Osteocyte (in vitro differentiated cells): ENCODE results near the gene PRKAR1B. TPM values are rescaled to one million over a fixed set of nuclear protein-coding genes. Genes with fewer than 3 reads are reported as not detected.
"Not testable (repeated sequence)": the region's sequence is repeated elsewhere in the genome, so short reads cannot be mapped to it uniquely, and the experiment has no call there.

Experiments
- DNase-seq: peaks from one replicate; pipeline ENCODE4 v3.0.0; 2021; ENCODE audit warnings: mixed read lengths; ENCODE audit not compliant: unreplicated experiment; ENCODE audit errors: extremely low spot score
- H3K27ac Mint-ChIP-seq: one replicate; pipeline ENCODE4 v1.8.0; 2021; ENCODE audit warnings: mild to moderate bottlenecking, mixed read lengths; ENCODE audit not compliant: unreplicated experiment
- H3K27me3 Mint-ChIP-seq: one replicate; pipeline ENCODE4 v1.8.0; 2021; ENCODE audit warnings: mixed read lengths; ENCODE audit not compliant: unreplicated experiment
- H3K36me3 Mint-ChIP-seq: one replicate; pipeline ENCODE4 v1.8.0; 2021; ENCODE audit warnings: mixed read lengths; ENCODE audit not compliant: unreplicated experiment
- H3K4me1 Mint-ChIP-seq: one replicate; pipeline ENCODE4 v1.8.0; 2021; ENCODE audit warnings: mixed read lengths; ENCODE audit not compliant: unreplicated experiment
- H3K4me3 Mint-ChIP-seq: one replicate; pipeline ENCODE4 v1.8.0; 2021; ENCODE audit warnings: mild to moderate bottlenecking, moderate library complexity, mixed read lengths; ENCODE audit not compliant: unreplicated experiment
- H3K9me3 Mint-ChIP-seq: one replicate; pipeline ENCODE4 v1.8.0; 2021; ENCODE audit warnings: mixed read lengths; ENCODE audit not compliant: unreplicated experiment
- total RNA-seq: library from RNA; stranded (reverse); gene quantifications from 2 replicates; pipeline ENCODE4 v1.2.1, GENCODE V29; 2021
- TF ChIP-seq, protein P1 (sequence below): fragments of 200-600 bp; sonication (generic); IDR thresholded peaks from 2 replicates; pipeline ENCODE4 v1.5.0; 2021; ENCODE audit warnings: antibody characterized with exemption, mild to moderate bottlenecking, moderate library complexity

The PRKAR1B gene
- total RNA-seq, 1 donor from 2014 or later: 12.0 TPM

DNA sequence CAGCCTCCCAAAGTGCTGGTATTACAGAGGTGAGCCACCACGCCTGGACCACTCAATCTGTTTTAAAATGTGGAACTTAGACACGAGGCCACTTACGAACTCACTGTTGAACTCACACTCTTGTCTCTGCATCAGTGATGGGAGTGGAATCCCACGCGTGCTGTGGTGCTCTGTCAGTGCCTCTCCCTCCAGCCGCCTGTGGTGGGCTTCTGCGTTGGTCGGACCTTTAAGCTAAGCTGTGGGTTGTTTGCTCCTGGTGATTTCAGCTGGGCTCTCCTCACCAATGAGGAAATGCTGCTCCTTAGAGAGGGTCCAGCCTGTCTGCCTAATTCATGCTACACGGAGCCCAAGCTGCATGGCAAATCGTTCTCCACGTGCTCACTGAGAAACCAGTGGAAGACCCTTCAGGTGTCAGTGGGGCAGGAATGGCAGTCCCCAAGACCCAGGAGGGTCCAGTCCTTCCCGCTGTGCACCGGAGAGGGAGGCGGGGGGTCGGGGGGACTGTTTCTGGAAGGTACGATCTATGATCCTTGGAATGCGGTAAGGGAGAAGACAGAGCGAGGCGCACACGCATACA is 17.9 kb upstream of the PRKAR1B start:
- Mint-ChIP-seq H3K27me3 (no peaks in the 10 kb centered on the region), H3K27ac (no peak overlapping the region), H3K9me3 (no peaks in the 10 kb centered on the region), H3K4me1 (no peaks in the 10 kb centered on the region), H3K36me3 (peaks cover 11% of the 10 kb centered on the region), H3K4me3 (no peak overlapping the region)
- DNase-seq: no peak
- TF ChIP-seq, protein P1, sequence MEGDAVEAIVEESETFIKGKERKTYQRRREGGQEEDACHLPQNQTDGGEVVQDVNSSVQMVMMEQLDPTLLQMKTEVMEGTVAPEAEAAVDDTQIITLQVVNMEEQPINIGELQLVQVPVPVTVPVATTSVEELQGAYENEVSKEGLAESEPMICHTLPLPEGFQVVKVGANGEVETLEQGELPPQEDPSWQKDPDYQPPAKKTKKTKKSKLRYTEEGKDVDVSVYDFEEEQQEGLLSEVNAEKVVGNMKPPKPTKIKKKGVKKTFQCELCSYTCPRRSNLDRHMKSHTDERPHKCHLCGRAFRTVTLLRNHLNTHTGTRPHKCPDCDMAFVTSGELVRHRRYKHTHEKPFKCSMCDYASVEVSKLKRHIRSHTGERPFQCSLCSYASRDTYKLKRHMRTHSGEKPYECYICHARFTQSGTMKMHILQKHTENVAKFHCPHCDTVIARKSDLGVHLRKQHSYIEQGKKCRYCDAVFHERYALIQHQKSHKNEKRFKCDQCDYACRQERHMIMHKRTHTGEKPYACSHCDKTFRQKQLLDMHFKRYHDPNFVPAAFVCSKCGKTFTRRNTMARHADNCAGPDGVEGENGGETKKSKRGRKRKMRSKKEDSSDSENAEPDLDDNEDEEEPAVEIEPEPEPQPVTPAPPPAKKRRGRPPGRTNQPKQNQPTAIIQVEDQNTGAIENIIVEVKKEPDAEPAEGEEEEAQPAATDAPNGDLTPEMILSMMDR: no peak

DNA sequence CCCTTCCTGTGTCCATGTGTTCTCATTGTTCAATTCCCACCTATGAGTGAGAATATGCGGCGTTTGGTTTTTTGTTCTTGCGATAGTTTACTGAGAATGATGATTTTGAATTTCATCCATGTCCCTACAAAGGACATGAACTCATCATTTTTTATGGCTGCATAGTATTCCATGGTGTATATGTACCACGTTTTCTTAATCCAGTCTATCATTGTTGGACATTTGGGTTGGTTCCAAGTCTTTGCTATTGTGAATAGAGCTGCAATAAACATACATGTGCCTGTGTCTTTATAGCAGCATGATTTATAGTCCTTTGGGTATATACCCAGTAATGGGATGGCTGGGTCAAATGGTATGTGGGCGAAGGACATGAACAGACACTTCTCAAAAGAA is 17.0 kb upstream of the PRKAR1B start:
- H3K9me3 Mint-ChIP-seq: not testable (repeated sequence)

DNA sequence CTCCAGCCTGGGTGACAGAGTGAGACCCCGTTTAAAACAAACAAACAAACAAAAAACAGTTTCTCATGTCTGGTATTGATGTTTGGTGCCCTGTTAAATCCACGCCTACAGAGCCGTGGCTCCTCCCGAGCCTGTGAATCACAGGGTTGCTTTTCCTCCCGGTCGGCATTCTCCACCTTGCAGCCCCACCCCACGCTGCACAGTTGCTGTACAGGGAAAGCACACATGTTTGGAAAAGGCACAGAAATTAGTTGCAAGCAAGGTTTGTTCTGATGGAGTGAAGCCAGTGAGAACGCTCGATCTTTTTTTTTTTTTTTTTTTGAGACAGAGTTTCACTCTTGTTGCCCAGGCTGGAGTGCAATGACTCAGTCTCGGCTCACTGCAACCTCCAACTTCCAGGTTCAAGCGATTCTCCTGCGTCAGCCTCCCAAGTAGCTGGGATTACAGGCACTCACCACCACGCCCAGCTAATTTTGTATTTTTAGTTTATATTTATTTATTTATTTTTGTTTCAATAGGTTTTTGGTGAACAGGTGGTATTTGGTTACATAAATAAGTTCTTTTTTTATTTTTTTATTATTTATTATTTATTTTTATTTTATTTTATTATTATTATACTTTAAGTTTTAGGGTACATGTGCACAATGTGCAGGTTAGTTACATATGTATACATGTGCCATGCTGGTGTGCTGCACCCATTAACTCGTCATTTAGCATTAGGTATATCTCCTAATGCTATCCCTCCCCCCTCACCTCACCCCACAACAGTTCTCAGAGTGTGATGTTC is 16.5 kb upstream of the PRKAR1B start:
- not testable (repeated sequence) for H3K4me1 Mint-ChIP-seq, H3K4me3 Mint-ChIP-seq, DNase-seq, H3K9me3 Mint-ChIP-seq, H3K27ac Mint-ChIP-seq, H3K27me3 Mint-ChIP-seq
- peaks cover 11% of the 10 kb centered on the region for H3K36me3 Mint-ChIP-seq

More for the DNA sequence above, 17.0 kb upstream of the PRKAR1B start:
- not testable (repeated sequence) for H3K4me3 Mint-ChIP-seq, H3K27ac Mint-ChIP-seq, H3K4me1 Mint-ChIP-seq, DNase-seq, H3K27me3 Mint-ChIP-seq
- peaks cover 11% of the 10 kb centered on the region for H3K36me3 Mint-ChIP-seq

DNA sequence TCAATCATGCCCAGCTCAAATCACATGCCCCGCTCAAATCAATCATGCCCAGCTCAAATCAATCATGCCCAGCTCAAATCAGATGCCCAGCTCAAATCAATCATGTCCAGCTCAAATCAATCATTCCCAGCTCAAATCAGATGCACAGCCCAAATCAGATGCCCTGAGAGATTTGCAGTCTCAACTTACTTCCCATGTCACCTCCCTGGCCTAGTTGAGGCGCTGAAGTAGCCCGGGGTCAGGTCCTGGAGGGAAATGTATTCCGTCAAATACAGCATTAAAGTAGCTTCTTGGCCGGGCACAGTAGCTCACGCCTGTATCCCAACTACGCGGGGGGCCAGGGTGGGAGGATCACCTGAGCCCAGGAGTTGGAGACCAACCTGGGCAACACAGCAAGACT is 15.7 kb upstream of the PRKAR1B start:
- H3K4me3 Mint-ChIP-seq: no peak overlapping the region
- DNase-seq: no peak
- H3K4me1 Mint-ChIP-seq: no peaks in the 10 kb centered on the region
- H3K36me3 Mint-ChIP-seq: peaks cover 11% of the 10 kb centered on the region
- no peaks in the 10 kb centered on the region for H3K27me3 Mint-ChIP-seq
- no peak overlapping the region for H3K27ac Mint-ChIP-seq
- no peaks in the 10 kb centered on the region for H3K9me3 Mint-ChIP-seq
- TF ChIP-seq, protein P1: no peak

DNA sequence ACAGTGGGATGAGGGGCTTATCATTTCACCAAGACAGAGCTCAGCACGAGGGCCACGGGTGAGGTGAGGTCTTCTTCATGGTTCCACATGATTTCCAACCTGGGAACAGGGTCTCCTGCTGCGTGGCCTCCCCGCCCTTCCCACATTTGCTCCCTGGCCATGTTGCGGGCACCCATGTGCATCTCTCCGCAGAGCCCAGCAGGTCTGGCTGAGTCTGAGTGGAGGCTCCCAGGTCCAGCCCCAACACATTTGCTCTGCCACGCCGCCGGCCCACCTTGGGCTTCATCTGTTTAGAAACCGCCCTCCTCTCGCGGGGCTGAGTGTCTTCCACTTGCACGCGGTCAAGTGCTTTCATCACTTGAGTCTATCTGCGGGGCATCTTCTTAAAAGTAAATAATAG is 14.8 kb upstream of the PRKAR1B start:
- Mint-ChIP-seq H3K4me1 (no peaks in the 10 kb centered on the region), H3K27ac (no peak overlapping the region), H3K36me3 (peaks cover 11% of the 10 kb centered on the region), H3K4me3 (no peak overlapping the region), H3K9me3 (no peaks in the 10 kb centered on the region), H3K27me3 (no peaks in the 10 kb centered on the region)
- TF ChIP-seq, protein P1: no peak
- DNase-seq: no peak

DNA sequence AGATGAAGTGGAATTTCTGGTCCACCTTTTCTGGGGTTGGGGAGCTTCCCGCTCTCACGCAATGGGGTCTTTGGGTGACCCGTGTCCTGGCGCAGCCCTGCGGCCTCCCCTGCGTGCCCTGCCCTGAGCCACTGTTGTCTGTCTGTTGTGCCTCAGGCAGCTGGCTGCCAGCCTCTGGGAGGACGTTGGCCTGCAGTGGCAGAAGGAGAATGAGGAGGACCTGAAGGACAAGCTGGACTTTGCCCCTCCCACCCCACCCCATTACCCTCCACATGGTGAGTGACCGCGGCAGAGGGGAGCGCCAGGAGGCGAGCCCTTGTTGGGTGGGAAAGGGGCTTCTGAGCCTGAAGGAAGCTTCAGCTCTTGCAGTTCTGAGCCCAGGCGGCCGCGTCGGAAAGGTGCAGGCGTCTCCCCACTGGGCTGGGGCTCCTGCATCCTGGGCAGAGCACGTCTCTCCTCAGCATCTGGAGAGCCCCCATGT is 14.2 kb upstream of the PRKAR1B start:
- peaks cover 11% of the 10 kb centered on the region for H3K36me3 Mint-ChIP-seq
- no peak overlapping the region for H3K27ac Mint-ChIP-seq
- no peak for DNase-seq
- no peak overlapping the region for H3K4me3 Mint-ChIP-seq
- no peaks in the 10 kb centered on the region for H3K27me3 Mint-ChIP-seq
- H3K4me1 Mint-ChIP-seq: no peaks in the 10 kb centered on the region
- TF ChIP-seq, protein P1: no peak
- H3K9me3 Mint-ChIP-seq: no peaks in the 10 kb centered on the region
